K562 (cell line): ENCODE results near the gene STAB2. TPM values are rescaled to one million over a fixed set of nuclear protein-coding genes. Genes with fewer than 3 reads are reported as not detected.

Experiments used
- ATAC-seq: fragments of 200-7000 bp; cut with Tn5 transposase; 3 replicates; pipeline ENCODE4 v1.9.1; 2020; ENCODE audit warnings: moderate library complexity
- BruUV-seq: library from RNA; stranded (reverse); fragments of 400-500 nt; replicated peaks from 2 replicates; lab custom pipeline; 2021; lab: Mats Ljungman, UMichigan
- CTCF ChIA-PET: fragments of 300-600 bp; formaldehyde crosslinking; extraction: SDS; loops from one replicate; lab custom pipeline; 2021; ENCODE audit warnings: low intra/inter-chr PET ratio; lab: Yijun Ruan, JAX
- POLR2A ChIA-PET: fragments of 300-600, 350-650 bp; sonication (Branson Sonifier 250); formaldehyde crosslinking; extraction: SDS; loops from one replicate; lab custom pipeline; 2021; ENCODE audit warnings: antibody characterized with exemption, inconsistent platforms; lab: Yijun Ruan, JAX
- DNase-seq, 4 experiments: peaks; one replicate each; pipeline versions ENCODE4 v3.0.0 to v3.0.0-alpha.2; 2011 to 2018; ENCODE audit warnings: low spot score in 3 of 4, mixed read lengths in 3 of 4; ENCODE audit errors: extremely low read depth in 1 of 4
- FAIRE-seq: peaks from 2 replicates; lab custom pipeline; 2011; peaks lifted over from hg19 to GRCh38; lab: Jason Lieb, UNC
- H2AFZ ChIP-seq: 2 replicates; pipeline ENCODE4 v1.6.0; 2011; ENCODE audit warnings: low read depth, low read length, control low read depth, inconsistent platforms
- H3K27ac ChIP-seq: fragments of 200-600 bp; 3 replicates; pipeline ENCODE4 v1.8.0; 2011; ENCODE audit warnings: low read depth, mild to moderate bottlenecking, control low read depth, inconsistent platforms, low read length, moderate library complexity, mixed read lengths; ENCODE audit errors: extremely low read depth
- H3K27me3 ChIP-seq, 2 experiments: fragments of 300-600 bp in 1 of 2; 2 replicates in 1 of 2; 3 replicates in 1 of 2; pipeline versions ENCODE4 v1.6.0 to v1.8.0; 2011; ENCODE audit warnings: inconsistent platforms in 2 of 2, low read length in 2 of 2, mild to moderate bottlenecking in 1 of 2, mixed read lengths in 1 of 2, moderate library complexity in 1 of 2; ENCODE audit not compliant: control insufficient read depth in 2 of 2, insufficient read depth in 2 of 2
- H3K36me3 ChIP-seq: fragments of 300-600 bp; 3 replicates; pipeline ENCODE4 v1.8.0; 2011; ENCODE audit warnings: mild to moderate bottlenecking, low read length, inconsistent platforms; ENCODE audit not compliant: control insufficient read depth, insufficient read depth
- H3K4me1 ChIP-seq, 2 experiments: fragments of 200-600 bp in 1 of 2; replicated peaks in 1 of 2; 2 replicates in 1 of 2; 3 replicates in 1 of 2; pipeline versions ENCODE4 v1.5.1 to v1.8.0; 2011; ENCODE audit warnings: inconsistent platforms in 2 of 2, low read length in 2 of 2, mild to moderate bottlenecking in 1 of 2, mixed read lengths in 1 of 2, moderate library complexity in 1 of 2; ENCODE audit not compliant: control insufficient read depth in 2 of 2, insufficient read depth in 2 of 2
- H3K4me2 ChIP-seq: 2 replicates; pipeline ENCODE4 v1.6.1; 2011; ENCODE audit warnings: low read length, control low read depth, inconsistent platforms, mixed read lengths; ENCODE audit not compliant: insufficient read depth
- H3K4me3 ChIP-seq: fragments of 200-600 bp; sonication (generic), shearing (Covaris generic); 2 replicates; pipeline ENCODE4 v1.5.1; 2016; ENCODE audit warnings: control low read depth, inconsistent platforms
- H3K79me2 ChIP-seq: fragments of 200-600 bp; 3 replicates; pipeline ENCODE4 v1.8.0; 2011; ENCODE audit warnings: low read length, inconsistent platforms; ENCODE audit not compliant: control insufficient read depth, insufficient read depth
- H3K9ac ChIP-seq, 2 experiments: 2 replicates each; pipeline versions ENCODE4 v1.6.0 to v1.6.1; 2011; ENCODE audit warnings: low read depth in 2 of 2, low read length in 2 of 2, control low read depth in 1 of 2, inconsistent platforms in 1 of 2, mild to moderate bottlenecking in 1 of 2, mixed read lengths in 1 of 2; ENCODE audit not compliant: insufficient read depth in 1 of 2
- H3K9me1 ChIP-seq: one replicate; pipeline ENCODE4 v1.6.0; 2011; ENCODE audit warnings: inconsistent platforms, mild to moderate bottlenecking, low read length, moderate library complexity; ENCODE audit not compliant: control insufficient read depth, insufficient read depth
- H3K9me3 ChIP-seq: replicated peaks from 2 replicates; pipeline ENCODE4 v1.5.1; 2011; ENCODE audit warnings: low read depth, low read length, inconsistent platforms; ENCODE audit not compliant: control insufficient read depth, insufficient read depth
- H4K20me1 ChIP-seq: replicated peaks from 2 replicates; pipeline ENCODE4 v1.6.1; 2011; ENCODE audit warnings: low read length, inconsistent platforms, mixed read lengths; ENCODE audit not compliant: control insufficient read depth, insufficient read depth
- PRPF4 ChIP-seq: fragments of 200-400 bp; formaldehyde crosslinking; IDR thresholded peaks from one replicate; pipeline ENCODE4 v1.6.1; 2017; ENCODE audit warnings: low read length, low read depth, mild to moderate bottlenecking; ENCODE audit not compliant: insufficient read depth, poor library complexity, severe bottlenecking
- SIN3B ChIP-seq: fragments of 450-650 bp; IDR thresholded peaks from 2 replicates; pipeline ENCODE4 v1.6.1; 2017; ENCODE audit warnings: low read depth, mild to moderate bottlenecking, moderate library complexity
- WGBS: fragments of 100-300 bp; shearing (Covaris generic); methylation state at CpG from one replicate; pipeline ENCODE4 v1.1.6; 2016; ENCODE audit warnings: low coverage, mixed read lengths; ENCODE audit not compliant: insufficient coverage; ENCODE audit errors: missing lambda C conversion rate; 5-methylcytosine and 5-hydroxymethylcytosine counted together
- in situ Hi-C: fragments of 300-500 bp; cut with MboI; formaldehyde crosslinking; loops from 4 replicates; pipeline ENCODE4 v1.15.0; 2018; ENCODE audit warnings: inconsistent platforms, mixed read lengths
- intact Hi-C: fragments of 100-400 bp; cut with micrococcal nuclease; formaldehyde crosslinking; loops from 2 replicates; pipeline ENCODE4 v1.14.2; 2022
- polyA plus RNA-seq, 8 experiments: library from polyadenylated mRNA; depleted of rRNA in 4 of 8; stranded (reverse) in 5 of 8; unstranded in 3 of 8; fragments of >200 nt; fragmentation: Nextera tagmentation in 2 of 8; fragmentation: Illumina TruSeq in 1 of 8; extraction: Ambion mirVana in 2 of 8; extraction: Trizol in 1 of 8; gene quantifications; 2 replicates each; pipeline versions ENCODE4 v1.2.1 to v1.2.3, GENCODE V29; 2011 to 2014; ENCODE audit warnings: inconsistent platforms in 1 of 8, missing spikeins in 1 of 8
- total RNA-seq, 7 experiments: library from RNA; depleted of rRNA in 6 of 7; stranded (reverse); fragments of >200 nt in 6 of 7; fragmentation: Illumina TruSeq in 2 of 7; extraction: Trizol in 2 of 7; gene quantifications; 2 replicates each; pipeline versions ENCODE4 v1.2.1 to v1.2.3, GENCODE V29; 2011 to 2021; ENCODE audit warnings: low replicate concordance in 1 of 7
- TF ChIP-seq, protein P1 (sequence below), 2 experiments: fragments of 450-650 bp; IDR thresholded peaks; 2 replicates each; pipeline ENCODE4 v1.6.1; 2016
- TF ChIP-seq, protein P2 (sequence below): sonication (generic); formaldehyde crosslinking; IDR thresholded peaks from 2 replicates; pipeline ENCODE4 v1.5.0; 2020; ENCODE audit warnings: missing genetic modification reagents
- TF ChIP-seq, protein P3 (sequence below): fragments of 150-350 bp; conservative IDR thresholded peaks from 2 replicates; pipeline ENCODE4 v1.6.1; 2014; ENCODE audit warnings: low read length

Gene STAB2
- total and polyA plus RNA-seq, 9 of the 15 experiments (the other 6 are each of a cell fraction or from before 2014, with no cell fraction given) = 0.10 TPM; not detected in 8

DNA sequence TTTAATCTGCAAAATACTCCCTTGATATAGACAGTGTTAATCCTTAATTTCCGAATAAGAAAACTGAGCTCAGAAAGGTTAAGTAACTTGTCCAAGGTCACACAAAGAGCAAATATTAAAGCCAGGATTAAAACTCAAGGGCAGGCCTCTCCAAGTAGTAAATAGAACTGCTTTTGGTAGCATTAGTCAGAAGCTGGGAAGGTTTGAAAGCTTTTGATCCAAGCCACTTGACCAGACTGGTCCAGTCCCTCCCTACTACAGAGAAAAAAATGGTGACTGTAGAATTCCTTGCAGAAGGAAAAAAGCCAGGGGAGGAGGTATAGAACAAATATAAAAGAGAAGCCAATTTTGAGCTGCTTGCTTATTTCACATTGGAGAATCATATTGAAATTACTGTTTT is 142.4 kb downstream of the STAB2 start:
- WGBS = 0% methylated on average over 1 of the region's 1 CpG
- CTCF ChIA-PET = no interaction called here
- H3K4me3 ChIP-seq = no peak overlapping the region
- H3K4me2 ChIP-seq = no peak overlapping the region
- H4K20me1 ChIP-seq = no peaks in the 10 kb centered on the region
- H3K27ac ChIP-seq = no peak overlapping the region
- H3K9ac ChIP-seq = no peak overlapping the region
- no peaks in the 10 kb centered on the region for H3K36me3 ChIP-seq
- H3K27me3 ChIP-seq = peaks cover 0 to 15% of the 10 kb centered on the region in 2 experiments; a peak in 3 of 5 replicates
- no peak for DNase-seq
- intact Hi-C loops (no loop called here), in situ Hi-C loops (no loop called here)
- no peak for TF ChIP-seq SIN3B
- TF ChIP-seq, protein P1, sequence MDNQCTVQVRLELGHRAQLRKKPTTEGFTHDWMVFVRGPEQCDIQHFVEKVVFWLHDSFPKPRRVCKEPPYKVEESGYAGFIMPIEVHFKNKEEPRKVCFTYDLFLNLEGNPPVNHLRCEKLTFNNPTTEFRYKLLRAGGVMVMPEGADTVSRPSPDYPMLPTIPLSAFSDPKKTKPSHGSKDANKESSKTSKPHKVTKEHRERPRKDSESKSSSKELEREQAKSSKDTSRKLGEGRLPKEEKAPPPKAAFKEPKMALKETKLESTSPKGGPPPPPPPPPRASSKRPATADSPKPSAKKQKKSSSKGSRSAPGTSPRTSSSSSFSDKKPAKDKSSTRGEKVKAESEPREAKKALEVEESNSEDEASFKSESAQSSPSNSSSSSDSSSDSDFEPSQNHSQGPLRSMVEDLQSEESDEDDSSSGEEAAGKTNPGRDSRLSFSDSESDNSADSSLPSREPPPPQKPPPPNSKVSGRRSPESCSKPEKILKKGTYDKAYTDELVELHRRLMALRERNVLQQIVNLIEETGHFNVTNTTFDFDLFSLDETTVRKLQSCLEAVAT (IDR thresholded peaks at IDR 0.05) = no peak
- TF ChIP-seq, protein P2, sequence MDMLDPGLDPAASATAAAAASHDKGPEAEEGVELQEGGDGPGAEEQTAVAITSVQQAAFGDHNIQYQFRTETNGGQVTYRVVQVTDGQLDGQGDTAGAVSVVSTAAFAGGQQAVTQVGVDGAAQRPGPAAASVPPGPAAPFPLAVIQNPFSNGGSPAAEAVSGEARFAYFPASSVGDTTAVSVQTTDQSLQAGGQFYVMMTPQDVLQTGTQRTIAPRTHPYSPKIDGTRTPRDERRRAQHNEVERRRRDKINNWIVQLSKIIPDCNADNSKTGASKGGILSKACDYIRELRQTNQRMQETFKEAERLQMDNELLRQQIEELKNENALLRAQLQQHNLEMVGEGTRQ (CRISPR knock-in tag) = no peak
- TF ChIP-seq, protein P3, sequence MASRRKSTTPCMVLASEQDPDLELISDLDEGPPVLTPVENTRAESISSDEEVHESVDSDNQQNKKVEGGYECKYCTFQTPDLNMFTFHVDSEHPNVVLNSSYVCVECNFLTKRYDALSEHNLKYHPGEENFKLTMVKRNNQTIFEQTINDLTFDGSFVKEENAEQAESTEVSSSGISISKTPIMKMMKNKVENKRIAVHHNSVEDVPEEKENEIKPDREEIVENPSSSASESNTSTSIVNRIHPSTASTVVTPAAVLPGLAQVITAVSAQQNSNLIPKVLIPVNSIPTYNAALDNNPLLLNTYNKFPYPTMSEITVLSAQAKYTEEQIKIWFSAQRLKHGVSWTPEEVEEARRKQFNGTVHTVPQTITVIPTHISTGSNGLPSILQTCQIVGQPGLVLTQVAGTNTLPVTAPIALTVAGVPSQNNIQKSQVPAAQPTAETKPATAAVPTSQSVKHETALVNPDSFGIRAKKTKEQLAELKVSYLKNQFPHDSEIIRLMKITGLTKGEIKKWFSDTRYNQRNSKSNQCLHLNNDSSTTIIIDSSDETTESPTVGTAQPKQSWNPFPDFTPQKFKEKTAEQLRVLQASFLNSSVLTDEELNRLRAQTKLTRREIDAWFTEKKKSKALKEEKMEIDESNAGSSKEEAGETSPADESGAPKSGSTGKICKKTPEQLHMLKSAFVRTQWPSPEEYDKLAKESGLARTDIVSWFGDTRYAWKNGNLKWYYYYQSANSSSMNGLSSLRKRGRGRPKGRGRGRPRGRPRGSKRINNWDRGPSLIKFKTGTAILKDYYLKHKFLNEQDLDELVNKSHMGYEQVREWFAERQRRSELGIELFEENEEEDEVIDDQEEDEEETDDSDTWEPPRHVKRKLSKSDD = no peak
- TF ChIP-seq PRPF4 = no peak
- no peak for ATAC-seq
- FAIRE-seq = no peak
- H3K9me1 ChIP-seq = no peaks in the 10 kb centered on the region
- POLR2A ChIA-PET = no interaction called here
- no peaks in the 10 kb centered on the region for H3K9me3 ChIP-seq
- H3K4me1 ChIP-seq = no peaks in the 10 kb centered on the region
- H3K79me2 ChIP-seq = no peaks in the 10 kb centered on the region
- H2AFZ ChIP-seq = no peak overlapping the region
- BruUV-seq = no TSS peak
